Panc1 (cell line): ENCODE results near the gene LILRA5. TPM values are rescaled to one million over a fixed set of nuclear protein-coding genes. Genes with fewer than 3 reads are reported as not detected.

Source experiments
- ATAC-seq: fragments of 200-7000 bp; cut with Tn5 transposase; 2 replicates; pipeline ENCODE4 v1.9.1; 2020; ENCODE audit warnings: mild to moderate bottlenecking, moderate library complexity
- BruUV-seq: library from RNA; stranded (reverse); fragments of 400-500 nt; replicated peaks from 2 replicates; lab custom pipeline; 2021; lab: Mats Ljungman, UMichigan
- CTCF ChIA-PET: fragments of 300-600 bp; sonication (Branson Sonifier 250); formaldehyde crosslinking; loops from one replicate; lab custom pipeline; 2022; ENCODE audit warnings: antibody characterized with exemption; lab: Charles Lee
- POLR2A ChIA-PET: fragments of 300-600 bp; sonication (Branson Sonifier 250); formaldehyde crosslinking; loops from one replicate; lab custom pipeline; 2022; ENCODE audit warnings: antibody characterized with exemption; lab: Charles Lee
- DNase-seq: peaks from one replicate; pipeline ENCODE4 v3.0.0-alpha.2; 2010; ENCODE audit warnings: low read depth, low spot score
- H3K27ac ChIP-seq: 2 replicates; pipeline ENCODE4 v1.5.1; 2011; ENCODE audit warnings: mild to moderate bottlenecking, low read length, inconsistent platforms
- H3K27me3 ChIP-seq: fragments of 200-500 bp; sonication (Bioruptor generic); 2 replicates; pipeline ENCODE4 v1.6.0; 2014; ENCODE audit warnings: low read length, inconsistent platforms; ENCODE audit not compliant: control insufficient read depth, insufficient read depth
- H3K36me3 ChIP-seq: fragments of 200-500 bp; sonication (Bioruptor generic); 2 replicates; pipeline ENCODE4 v1.5.1; 2014; ENCODE audit warnings: inconsistent platforms, mild to moderate bottlenecking, low read length, moderate library complexity; ENCODE audit not compliant: control insufficient read depth, insufficient read depth
- H3K4me1 ChIP-seq: 2 replicates; pipeline ENCODE4 v1.5.1; 2011; ENCODE audit warnings: inconsistent platforms, mild to moderate bottlenecking, low read length, moderate library complexity; ENCODE audit not compliant: control insufficient read depth, insufficient read depth
- H3K4me3 ChIP-seq, 2 experiments: 2 replicates each; pipeline ENCODE4 v1.5.1; 2011 to 2012; ENCODE audit warnings: low read depth in 2 of 2, low read length in 2 of 2, mild to moderate bottlenecking in 2 of 2, inconsistent platforms in 1 of 2, moderate library complexity in 1 of 2
- H3K9me3 ChIP-seq: fragments of 200-500 bp; sonication (Bioruptor generic); 2 replicates; pipeline ENCODE4 v1.5.1; 2014; ENCODE audit warnings: low read depth, mild to moderate bottlenecking, inconsistent platforms, low read length, moderate library complexity; ENCODE audit not compliant: control insufficient read depth, insufficient read depth
- CTCF ChIP-seq: fragments of 450-650 bp; IDR thresholded peaks from 2 replicates; pipeline ENCODE4 v1.5.1; 2017; ENCODE audit warnings: mild to moderate bottlenecking
- POLR2AphosphoS5 ChIP-seq: IDR thresholded peaks from 2 replicates; pipeline ENCODE4 v1.6.1; 2012; ENCODE audit warnings: mild to moderate bottlenecking, low read depth, low read length, moderate library complexity
- REST ChIP-seq, 2 experiments: IDR thresholded peaks; 2 replicates each; pipeline ENCODE4 v1.6.1; 2011 to 2012; ENCODE audit warnings: low read depth in 2 of 2, control low read depth in 1 of 2, low read length in 1 of 2, mild to moderate bottlenecking in 1 of 2, moderate library complexity in 1 of 2; ENCODE audit not compliant: insufficient read depth in 1 of 2
- SIN3A ChIP-seq: IDR thresholded peaks from 2 replicates; pipeline ENCODE4 v1.6.1; 2012; ENCODE audit warnings: low read depth, mild to moderate bottlenecking, low read length, moderate library complexity, borderline replicate concordance; ENCODE audit not compliant: insufficient read depth
- TCF7L2 ChIP-seq: IDR thresholded peaks from 2 replicates; pipeline ENCODE4 v1.6.1; 2011; ENCODE audit warnings: mild to moderate bottlenecking, low read depth, low read length, inconsistent platforms
- in situ Hi-C: cut with HindIII; loops from 2 replicates; pipeline ENCODE4 v1.10.0; 2016; ENCODE audit warnings: low sequenced_read_pairs, low pct_unique_long_range_greater_than_20kb
- intact Hi-C: fragments of 100-400 bp; cut with micrococcal nuclease; formaldehyde crosslinking; loops from one replicate; pipeline ENCODE4 v1.10.0; 2022; ENCODE audit not compliant: unreplicated experiment
- total RNA-seq: library from RNA; stranded (reverse); gene quantifications from one replicate; pipeline ENCODE4 v1.2.1, GENCODE V29; 2021; ENCODE audit not compliant: unreplicated experiment

LILRA5 gene
- total RNA-seq, 1 experiment from 2014 or later: not detected

- Histone ChIP-seq H3K36me3 (no peaks in the 10 kb centered on the region), H3K27me3 (peaks cover 14% of the 10 kb centered on the region), H3K9me3 (no peaks in the 10 kb centered on the region), H3K27ac (no peak overlapping the region), H3K4me3 (no peak overlapping the region), H3K4me1 (no peaks in the 10 kb centered on the region)
- TF ChIP-seq CTCF: no peak
- TF ChIP-seq REST (IDR thresholded peaks at IDR 0.05; ENCODE audit: insufficient read depth in 1 of 2, low read depth in 2 of 2, low read length in 1 of 2): no peak
- TF ChIP-seq POLR2AphosphoS5: no peak
- TF ChIP-seq TCF7L2: no peak
- TF ChIP-seq SIN3A: no peak
- intact Hi-C loops: no loop called here
- no TSS peak for BruUV-seq
- ATAC-seq: no peak
- in situ Hi-C loops: no loop called here
- POLR2A ChIA-PET: no interaction called here
- no peak for DNase-seq
- CTCF ChIA-PET: interaction anchor here (0.6 kb wide), 1 partner anchor 501 kb away, joined by 5 read pairs; no protein-coding TSS in a partner anchor
These were observed 5.5 kb downstream of the LILRA5 start for GRCh38 chr19:54307389-54308020.

GRCh38 chr19:54305141-54305540 is 7.8 kb downstream of the LILRA5 start:
- no peak overlapping the region for H3K4me3 ChIP-seq
- no peak for ATAC-seq
- no peak for DNase-seq
- ChIA-PET CTCF (interaction anchor here (0.5 kb wide), 1 partner anchor 99 kb away, joined by 3 read pairs; no protein-coding TSS in a partner anchor), POLR2A (interaction anchor here (0.6 kb wide), 1 partner anchor 123 kb away, joined by 9 read pairs; no protein-coding TSS in a partner anchor)
- peaks cover 25% of the 10 kb centered on the region for H3K27me3 ChIP-seq
- H3K4me1 ChIP-seq: no peaks in the 10 kb centered on the region
- H3K36me3 ChIP-seq: no peaks in the 10 kb centered on the region
- no TSS peak for BruUV-seq
- TF ChIP-seq POLR2AphosphoS5: no peak
- no peak for TF ChIP-seq REST (IDR thresholded peaks at IDR 0.05; ENCODE audit: insufficient read depth in 1 of 2, low read depth in 2 of 2, low read length in 1 of 2)
- TF ChIP-seq CTCF: no peak
- no peak for TF ChIP-seq TCF7L2
- TF ChIP-seq SIN3A: no peak
- intact Hi-C loops (no loop called here), in situ Hi-C loops (no loop called here)
- no peak overlapping the region for H3K27ac ChIP-seq
- no peaks in the 10 kb centered on the region for H3K9me3 ChIP-seq
